DOHH2 (cell line): ENCODE measurements around the gene KCNG4.

Experiments used
- CTCF ChIP-seq: fragments of 200-600 bp; sonication (generic); IDR thresholded peaks from one replicate; pipeline ENCODE4 v1.5.1; 2014; ENCODE audit warnings: antibody characterized with exemption, mild to moderate bottlenecking, low read depth, low read length; ENCODE audit not compliant: poor library complexity, severe bottlenecking
- EZH2phosphoT487 ChIP-seq: fragments of 200-600 bp; sonication (generic); IDR thresholded peaks from 2 replicates; pipeline ENCODE4 v1.6.1; 2017; ENCODE audit warnings: borderline replicate concordance, mild to moderate bottlenecking, antibody characterized with exemption, low read length, moderate library complexity, mixed read lengths

- no peak for TF ChIP-seq CTCF
- no peak for TF ChIP-seq EZH2phosphoT487
Measured at GRCh38 chr16:84176192-84177053, 63.4 kb downstream of the KCNG4 start.
